LNCAP (cell line): ENCODE data around the gene PRPSAP1.

ENCODE experiments used
- TF ChIP-seq, protein P1 (sequence below): fragments of 450-650 bp; IDR thresholded peaks from 2 replicates; pipeline ENCODE4 v1.5.1; 2017; ENCODE audit warnings: mild to moderate bottlenecking

Gene PRPSAP1

DNA sequence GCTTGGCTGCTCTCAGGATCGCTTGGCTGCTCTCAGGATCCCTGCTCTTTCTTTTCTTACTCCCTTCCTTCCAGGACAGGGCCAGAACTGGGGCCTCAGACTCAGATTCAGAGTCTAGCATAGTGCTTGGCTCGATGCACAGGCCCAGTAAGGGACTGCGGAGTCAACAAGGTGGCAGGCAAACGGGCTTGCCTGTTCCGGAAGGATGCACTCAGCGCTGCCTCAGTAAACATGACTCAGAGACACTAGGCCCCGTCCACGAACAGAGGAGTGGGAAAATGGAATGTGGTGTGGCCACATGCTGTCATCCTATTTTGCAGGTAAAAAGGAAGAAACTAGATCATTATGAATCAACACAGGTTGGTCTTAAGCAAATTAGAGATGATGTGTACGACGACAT is 40.5 kb upstream of the PRPSAP1 start:
- TF ChIP-seq, protein P1, sequence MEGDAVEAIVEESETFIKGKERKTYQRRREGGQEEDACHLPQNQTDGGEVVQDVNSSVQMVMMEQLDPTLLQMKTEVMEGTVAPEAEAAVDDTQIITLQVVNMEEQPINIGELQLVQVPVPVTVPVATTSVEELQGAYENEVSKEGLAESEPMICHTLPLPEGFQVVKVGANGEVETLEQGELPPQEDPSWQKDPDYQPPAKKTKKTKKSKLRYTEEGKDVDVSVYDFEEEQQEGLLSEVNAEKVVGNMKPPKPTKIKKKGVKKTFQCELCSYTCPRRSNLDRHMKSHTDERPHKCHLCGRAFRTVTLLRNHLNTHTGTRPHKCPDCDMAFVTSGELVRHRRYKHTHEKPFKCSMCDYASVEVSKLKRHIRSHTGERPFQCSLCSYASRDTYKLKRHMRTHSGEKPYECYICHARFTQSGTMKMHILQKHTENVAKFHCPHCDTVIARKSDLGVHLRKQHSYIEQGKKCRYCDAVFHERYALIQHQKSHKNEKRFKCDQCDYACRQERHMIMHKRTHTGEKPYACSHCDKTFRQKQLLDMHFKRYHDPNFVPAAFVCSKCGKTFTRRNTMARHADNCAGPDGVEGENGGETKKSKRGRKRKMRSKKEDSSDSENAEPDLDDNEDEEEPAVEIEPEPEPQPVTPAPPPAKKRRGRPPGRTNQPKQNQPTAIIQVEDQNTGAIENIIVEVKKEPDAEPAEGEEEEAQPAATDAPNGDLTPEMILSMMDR = no peak

DNA sequence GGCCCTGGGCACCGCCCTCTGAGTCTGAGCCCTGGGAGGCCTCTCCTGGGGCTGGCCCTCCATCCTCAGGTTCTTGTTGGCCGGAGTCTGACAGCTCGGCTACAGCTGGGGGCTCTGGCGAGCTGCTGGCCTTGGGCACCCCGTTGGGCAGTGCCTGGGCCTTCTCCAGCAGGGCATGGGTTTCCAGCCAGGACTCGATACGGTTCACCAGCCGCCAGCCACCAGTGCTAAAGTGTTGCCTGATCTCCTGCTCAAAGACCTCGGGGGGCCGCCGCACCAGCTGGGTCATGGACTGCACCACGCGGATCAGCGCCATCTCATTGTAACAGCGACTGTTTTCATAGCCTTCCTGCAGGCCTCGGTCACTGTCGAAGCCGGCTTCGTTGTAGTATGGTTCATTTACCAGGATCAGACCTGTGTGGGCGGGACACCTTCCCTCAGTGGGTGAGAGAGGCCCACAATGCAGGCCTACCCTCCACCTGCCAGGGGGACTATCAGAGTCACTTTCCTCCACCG is 37.5 kb upstream of the PRPSAP1 start:
- TF ChIP-seq, protein P1 = no peak

DNA sequence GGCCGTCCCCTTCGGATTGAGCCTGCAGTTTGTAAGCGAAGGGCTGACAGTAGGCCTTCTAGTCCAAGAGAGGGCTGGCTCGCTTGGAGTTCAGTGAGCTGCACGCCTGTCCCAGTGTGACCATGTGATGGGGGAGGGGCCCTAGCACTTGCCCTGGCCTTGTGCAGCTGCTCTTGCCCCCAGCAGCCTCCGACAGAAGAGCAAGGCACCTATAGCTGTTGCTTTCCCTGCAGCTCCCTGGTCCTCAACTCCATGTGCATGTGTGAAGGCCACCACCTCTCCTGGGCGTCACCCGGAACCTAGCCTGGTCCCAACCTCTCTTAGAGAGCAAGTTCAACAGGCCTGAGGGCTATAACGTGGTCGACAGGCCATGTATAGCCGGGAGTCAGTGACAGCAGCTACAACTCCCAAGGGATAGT is 36.3 kb upstream of the PRPSAP1 start:
- TF ChIP-seq, protein P1 = no peak

DNA sequence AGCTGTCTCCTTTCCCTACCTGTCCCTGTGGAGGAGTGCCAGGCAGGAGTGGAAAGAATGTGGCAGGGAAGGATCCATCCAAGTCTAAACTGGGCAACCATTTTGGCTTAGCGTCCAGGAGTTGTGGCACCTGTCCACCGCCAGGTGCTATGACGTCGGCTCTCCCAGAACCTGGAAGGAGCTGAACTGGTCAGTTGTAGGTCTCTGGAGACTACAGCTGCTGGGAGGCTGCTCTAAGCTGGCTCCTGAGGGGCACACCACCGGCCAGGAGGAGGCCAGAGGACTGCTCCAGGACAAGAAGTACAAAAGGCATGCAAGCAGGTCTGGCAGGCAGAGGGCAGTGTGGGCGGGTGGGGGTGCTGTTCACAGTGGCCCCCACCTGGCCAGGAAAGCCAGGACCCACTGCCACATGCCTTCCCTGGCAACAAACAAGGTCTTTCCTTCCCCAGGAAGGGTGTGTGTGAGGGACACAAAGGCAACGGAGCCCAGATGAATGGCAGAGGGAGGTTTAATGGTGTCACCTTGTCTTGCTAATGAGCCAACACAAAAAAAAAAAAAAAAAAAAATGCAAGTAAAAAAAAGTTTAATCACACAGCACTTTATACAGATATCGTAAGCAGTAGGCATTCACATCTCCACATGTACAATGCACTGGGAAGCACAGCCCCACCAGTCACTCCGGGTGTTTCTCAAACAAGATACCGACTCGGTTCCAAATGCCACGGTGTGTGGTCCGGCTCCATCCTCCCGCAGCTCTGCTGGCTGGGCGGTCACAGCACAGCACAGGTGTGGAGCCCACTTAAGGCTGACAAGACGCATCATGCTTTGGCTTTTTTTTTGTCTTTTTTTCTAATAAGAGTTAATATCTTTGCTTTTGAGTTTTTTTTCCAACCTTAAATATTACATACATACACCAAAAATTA is 35.5 kb upstream of the PRPSAP1 start:
- TF ChIP-seq, protein P1 = no peak; the same call in 1 of the 2 replicates

DNA sequence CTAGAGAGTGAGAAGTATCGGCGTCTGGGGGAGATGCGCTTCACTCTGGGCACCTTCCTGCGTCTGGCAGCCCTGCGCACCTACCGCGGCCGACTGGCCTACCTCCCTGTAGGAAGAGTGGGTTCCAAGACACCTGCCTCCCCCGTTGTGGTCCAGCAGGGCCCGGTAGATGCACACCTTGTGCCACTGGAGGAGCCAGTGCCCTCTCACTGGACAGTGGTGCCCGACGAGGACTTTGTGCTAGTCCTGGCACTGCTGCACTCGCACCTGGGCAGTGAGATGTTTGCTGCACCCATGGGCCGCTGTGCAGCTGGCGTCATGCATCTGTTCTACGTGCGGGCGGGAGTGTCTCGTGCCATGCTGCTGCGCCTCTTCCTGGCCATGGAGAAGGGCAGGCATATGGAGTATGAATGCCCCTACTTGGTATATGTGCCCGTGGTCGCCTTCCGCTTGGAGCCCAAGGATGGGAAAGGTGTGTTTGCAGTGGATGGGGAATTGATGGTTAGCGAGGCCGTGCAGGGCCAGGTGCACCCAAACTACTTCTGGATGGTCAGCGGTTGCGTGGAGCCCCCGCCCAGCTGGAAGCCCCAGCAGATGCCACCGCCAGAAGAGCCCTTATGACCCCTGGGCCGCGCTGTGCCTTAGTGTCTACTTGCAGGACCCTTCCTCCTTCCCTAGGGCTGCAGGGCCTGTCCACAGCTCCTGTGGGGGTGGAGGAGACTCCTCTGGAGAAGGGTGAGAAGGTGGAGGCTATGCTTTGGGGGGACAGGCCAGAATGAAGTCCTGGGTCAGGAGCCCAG is 33.5 kb upstream of the PRPSAP1 start:
- TF ChIP-seq, protein P1 = no peak

DNA sequence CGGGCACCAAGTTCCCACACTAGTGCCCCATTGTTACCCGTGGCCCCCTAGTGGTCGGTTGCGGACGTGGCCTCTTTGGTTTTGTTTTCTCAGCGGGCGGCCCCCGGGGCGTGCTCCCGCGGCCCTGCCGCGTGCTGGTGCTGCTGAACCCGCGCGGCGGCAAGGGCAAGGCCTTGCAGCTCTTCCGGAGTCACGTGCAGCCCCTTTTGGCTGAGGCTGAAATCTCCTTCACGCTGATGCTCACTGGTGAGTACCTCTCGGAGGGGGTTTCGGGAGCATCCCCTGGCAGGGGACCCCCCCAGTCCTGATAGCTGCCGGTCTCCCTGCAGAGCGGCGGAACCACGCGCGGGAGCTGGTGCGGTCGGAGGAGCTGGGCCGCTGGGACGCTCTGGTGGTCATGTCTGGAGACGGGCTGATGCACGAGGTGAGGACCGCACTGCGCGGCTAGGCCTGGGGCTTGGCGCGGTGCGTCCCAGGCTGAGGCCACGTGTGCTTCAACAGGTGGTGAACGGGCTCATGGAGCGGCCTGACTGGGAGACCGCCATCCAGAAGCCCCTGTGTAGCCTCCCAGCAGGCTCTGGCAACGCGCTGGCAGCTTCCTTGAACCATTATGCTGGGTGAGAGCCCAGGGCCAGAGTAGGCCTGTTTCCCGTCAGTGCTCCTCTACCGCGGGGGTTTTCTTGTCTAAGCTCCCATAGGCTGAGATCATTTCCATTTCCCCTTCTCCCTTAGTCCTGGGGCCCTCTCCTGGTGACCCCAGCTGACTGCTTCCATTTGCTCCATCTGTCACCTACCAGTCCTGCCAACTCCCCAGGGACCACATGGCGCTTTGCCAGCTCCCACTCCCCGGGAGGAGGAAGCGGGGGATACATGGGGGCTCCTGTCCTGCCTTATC is 32.4 kb upstream of the PRPSAP1 start:
- TF ChIP-seq, protein P1 = peak; percentile 83
